GM23338 (cell line): ENCODE measurements around the gene DNAH9.

Source experiments
- EZH2 ChIP-seq: fragments of 200-600 bp; sonication (generic); IDR thresholded peaks from one replicate; pipeline ENCODE4 v1.8.0; 2017; ENCODE audit warnings: antibody characterized with exemption, mild to moderate bottlenecking, low read depth; ENCODE audit not compliant: unreplicated experiment
- POLR2AphosphoS5 ChIP-seq: IDR thresholded peaks from 2 replicates; pipeline ENCODE4 v1.6.1; 2016; ENCODE audit warnings: antibody characterized with exemption, low read depth
- REST ChIP-seq: IDR thresholded peaks from one replicate; pipeline ENCODE4 v1.6.1; 2018; ENCODE audit warnings: antibody characterized with exemption; ENCODE audit not compliant: unreplicated experiment

GRCh38 chr17:11996722-11997146 lies 398.5 kb downstream of the DNAH9 start:
- TF ChIP-seq EZH2: no peak
- TF ChIP-seq REST: no peak
- TF ChIP-seq POLR2AphosphoS5: no peak
